Measurements from ENCODE around the gene YLPM1. TPM values are rescaled to one million over a fixed set of nuclear protein-coding genes. Genes with fewer than 3 reads are reported as not detected.

The YLPM1 gene
- total RNA-seq, 1 donor from 2014 or later = 55.9 TPM

DNA sequence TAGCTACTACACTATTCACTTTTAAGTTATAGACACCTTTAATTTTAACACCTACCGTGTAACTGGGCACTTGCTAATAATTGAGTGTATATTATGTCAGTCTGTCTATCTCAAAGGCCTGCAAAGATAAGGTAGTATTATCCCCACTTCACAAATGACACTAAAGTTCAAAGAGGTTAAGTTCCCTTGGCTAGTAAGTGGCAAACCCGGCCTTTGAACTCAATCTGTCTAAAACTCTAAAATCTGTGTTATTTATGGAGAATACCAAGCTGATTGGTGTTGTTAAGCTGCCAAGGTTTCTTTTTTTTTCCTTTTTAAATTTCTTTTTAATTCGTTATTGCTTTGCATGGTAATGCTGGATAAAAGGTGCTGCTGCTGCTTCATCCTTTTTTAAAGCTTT lies 37.7 kb downstream of the YLPM1 start:
- DNase-seq (ENCODE audit: low spot score) = no peak
- Mint-ChIP-seq H3K9me3 (no peaks in the 10 kb centered on the region), H3K27me3 (ENCODE audit: insufficient read depth, low read depth) (peaks cover 2% of the 10 kb centered on the region), H3K4me3 (no peak overlapping the region), H3K4me1 (no peaks in the 10 kb centered on the region), H3K36me3 (peaks cover 36% of the 10 kb centered on the region), H3K27ac (no peak overlapping the region)
- Histone ChIP-seq H2AFZ (replicated peaks) (no peak overlapping the region), H3K27ac (no peak overlapping the region), H3K36me3 (peaks cover 4% of the 10 kb centered on the region), H3K4me2 (no peak overlapping the region), H3K4me3 (no peak overlapping the region), H3K9ac (no peak overlapping the region), H3K9me3 (ENCODE audit: low read depth) (no peaks in the 10 kb centered on the region), H3F3A (ENCODE audit: low read depth) (no peaks in the 10 kb centered on the region), H3K27me3 (no peaks in the 10 kb centered on the region), H3K79me2 (ENCODE audit: low read depth) (peaks cover 40% of the 10 kb centered on the region), H4K20me1 (ENCODE audit: low read depth) (peaks cover 20% of the 10 kb centered on the region), H3K4me1 (no peaks in the 10 kb centered on the region)
- TF ChIP-seq EZH2phosphoT487 (IDR thresholded peaks at IDR 0.05) = no peak
- TF ChIP-seq EZH2 (IDR thresholded peaks at IDR 0.05) = no peak
- TF ChIP-seq CTCF (IDR thresholded peaks at IDR 0.05) = no peak

GRCh38 chr14:74801396-74801795 lies 38.3 kb downstream of the YLPM1 start:
- H3K27me3 Mint-ChIP-seq (ENCODE audit: insufficient read depth, low read depth) = peaks cover 2% of the 10 kb centered on the region
- peaks cover 4% of the 10 kb centered on the region for H3K36me3 ChIP-seq
- DNase-seq (ENCODE audit: low spot score) = no peak

DNA sequence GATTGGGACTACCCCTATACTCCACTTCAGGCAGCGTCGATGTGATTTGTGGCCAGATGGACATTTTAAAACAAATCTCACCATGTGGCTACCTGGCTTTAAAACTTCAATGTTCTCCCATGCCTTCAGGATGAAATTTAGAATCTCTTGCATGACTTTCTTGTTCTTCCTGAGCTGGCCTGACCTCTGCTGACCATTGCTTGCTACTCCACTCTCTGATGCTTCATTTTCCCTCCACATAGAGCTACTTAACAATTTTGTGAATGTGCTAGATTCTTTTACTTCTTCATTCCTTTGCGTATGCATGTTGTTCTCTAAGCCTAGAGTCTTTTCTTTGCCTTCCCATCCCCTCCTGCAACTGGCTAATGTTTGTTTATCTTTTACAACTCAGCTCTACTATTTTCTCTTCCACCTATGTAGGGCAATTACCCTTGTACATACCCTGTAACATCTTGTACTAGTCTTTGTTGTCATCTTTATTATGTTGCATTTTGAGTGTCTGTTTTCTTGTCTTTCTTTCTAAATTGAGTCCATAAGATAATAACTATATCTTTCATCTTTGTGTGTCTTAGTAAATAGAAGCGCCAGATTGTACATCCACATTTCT lies 41.2 kb downstream of the YLPM1 start:
- Histone ChIP-seq H3K79me2 (ENCODE audit: low read depth) (peaks cover 23% of the 10 kb centered on the region), H3K4me2 (no peak overlapping the region), H3K9ac (no peak overlapping the region), H3K4me3 (no peak overlapping the region), H4K20me1 (ENCODE audit: low read depth) (peaks cover 17% of the 10 kb centered on the region), H3K27ac (no peak overlapping the region), H3K27me3 (no peaks in the 10 kb centered on the region), H3K36me3 (peaks cover 8% of the 10 kb centered on the region), H3F3A (ENCODE audit: low read depth) (no peaks in the 10 kb centered on the region), H3K9me3 (ENCODE audit: low read depth) (no peaks in the 10 kb centered on the region), H2AFZ (replicated peaks) (no peak overlapping the region), H3K4me1 (no peaks in the 10 kb centered on the region)
- no peak overlapping the region for H3K4me3 Mint-ChIP-seq
- H3K9me3 Mint-ChIP-seq = no peaks in the 10 kb centered on the region
- DNase-seq (ENCODE audit: low spot score) = peak; percentile 11
- peaks cover 2% of the 10 kb centered on the region for H3K27me3 Mint-ChIP-seq (ENCODE audit: insufficient read depth, low read depth)
- H3K36me3 Mint-ChIP-seq = peaks cover 24% of the 10 kb centered on the region
- H3K27ac Mint-ChIP-seq = no peak overlapping the region
- H3K4me1 Mint-ChIP-seq = no peaks in the 10 kb centered on the region
- peak; percentile 44 for TF ChIP-seq CTCF (IDR thresholded peaks at IDR 0.05)
- TF ChIP-seq EZH2 (IDR thresholded peaks at IDR 0.05) = no peak
- TF ChIP-seq EZH2phosphoT487 (IDR thresholded peaks at IDR 0.05) = no peak

More at GRCh38 chr14:74801396-74801795, 38.3 kb downstream of the YLPM1 start:
- Histone ChIP-seq H3K4me2 (no peak overlapping the region), H3F3A (ENCODE audit: low read depth) (no peaks in the 10 kb centered on the region), H2AFZ (replicated peaks) (no peak overlapping the region), H3K4me3 (no peak overlapping the region), H4K20me1 (ENCODE audit: low read depth) (peaks cover 20% of the 10 kb centered on the region), H3K9ac (no peak overlapping the region), H3K79me2 (ENCODE audit: low read depth) (peaks cover 36% of the 10 kb centered on the region), H3K4me1 (no peaks in the 10 kb centered on the region), H3K27me3 (no peaks in the 10 kb centered on the region), H3K9me3 (ENCODE audit: low read depth) (no peaks in the 10 kb centered on the region), H3K27ac (no peak overlapping the region)
- TF ChIP-seq EZH2phosphoT487 (IDR thresholded peaks at IDR 0.05) = no peak
- TF ChIP-seq EZH2 (IDR thresholded peaks at IDR 0.05) = no peak
- TF ChIP-seq CTCF (IDR thresholded peaks at IDR 0.05) = no peak
- H3K27ac Mint-ChIP-seq = no peak overlapping the region
- no peaks in the 10 kb centered on the region for H3K4me1 Mint-ChIP-seq
- no peak overlapping the region for H3K4me3 Mint-ChIP-seq
- H3K9me3 Mint-ChIP-seq = no peaks in the 10 kb centered on the region
- H3K36me3 Mint-ChIP-seq = peaks cover 33% of the 10 kb centered on the region

Measured in neural progenitor cell (in vitro differentiated cells).